Duodenal mucosa (tissue), 2 donors: ENCODE measurements around the gene RHOF.
"Not testable (repeated sequence)": the region's sequence is repeated elsewhere in the genome, so short reads cannot be mapped to it uniquely, and the experiment has no call there.

Experiments
- H3K27ac ChIP-seq: one replicate; pipeline ENCODE4 v1.7.0; 2013; ENCODE audit warnings: low read depth, low read length
- H3K27me3 ChIP-seq, 2 donors: one replicate each; pipeline ENCODE4 v1.7.0; 2013; ENCODE audit warnings: low read length in 2 of 2, control low read depth in 1 of 2; ENCODE audit not compliant: insufficient read depth in 2 of 2, control insufficient read depth in 1 of 2
- H3K36me3 ChIP-seq, 2 donors: one replicate each; pipeline ENCODE4 v1.7.0; 2013; ENCODE audit warnings: low read length in 2 of 2, control low read depth in 1 of 2; ENCODE audit not compliant: insufficient read depth in 2 of 2, control insufficient read depth in 1 of 2
- H3K4me1 ChIP-seq, 2 donors: one replicate each; pipeline ENCODE4 v1.7.0; 2013; ENCODE audit warnings: low read length in 2 of 2, control low read depth in 1 of 2; ENCODE audit not compliant: insufficient read depth in 2 of 2, control insufficient read depth in 1 of 2
- H3K4me3 ChIP-seq, 2 donors: one replicate each; pipeline ENCODE4 v1.7.0; 2013; ENCODE audit warnings: low read length in 2 of 2, low read depth in 1 of 2
- H3K9ac ChIP-seq, 2 donors: one replicate each; pipeline ENCODE4 v1.7.0; 2013; ENCODE audit warnings: low read length in 2 of 2, low read depth in 1 of 2
- H3K9me3 ChIP-seq, 2 donors: one replicate each; pipeline ENCODE4 v1.7.0; 2013; ENCODE audit warnings: low read length in 2 of 2, control low read depth in 1 of 2; ENCODE audit not compliant: control insufficient read depth in 1 of 2

Gene RHOF

DNA sequence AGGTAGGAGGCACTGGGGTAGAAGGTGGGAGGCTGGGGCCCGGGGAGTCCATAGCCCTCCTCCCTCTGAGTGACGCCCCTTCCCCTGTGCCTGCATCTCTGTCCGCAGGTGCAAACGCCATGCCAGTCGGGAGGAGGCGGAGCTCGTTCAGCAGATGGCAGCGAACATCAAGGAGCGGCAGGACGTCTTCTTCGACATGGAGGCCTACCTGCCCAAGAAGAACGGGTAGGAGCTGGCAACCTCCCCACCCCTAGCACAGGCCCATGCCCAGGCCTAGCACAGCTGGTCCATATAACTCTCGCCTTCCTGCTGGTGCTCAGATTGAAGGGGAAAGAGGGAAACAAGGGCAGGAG lies 45.3 kb downstream of the RHOF start:
- H3K9ac ChIP-seq = no peak overlapping the region
- H3K4me1 ChIP-seq = no peaks in the 10 kb centered on the region
- no peak overlapping the region for H3K4me3 ChIP-seq
- H3K9me3 ChIP-seq = no peaks in the 10 kb centered on the region
- peaks cover 0 to 3% of the 10 kb centered on the region in 2 donors for H3K36me3 ChIP-seq
- no peaks in the 10 kb centered on the region for H3K27me3 ChIP-seq
- no peak overlapping the region for H3K27ac ChIP-seq

DNA sequence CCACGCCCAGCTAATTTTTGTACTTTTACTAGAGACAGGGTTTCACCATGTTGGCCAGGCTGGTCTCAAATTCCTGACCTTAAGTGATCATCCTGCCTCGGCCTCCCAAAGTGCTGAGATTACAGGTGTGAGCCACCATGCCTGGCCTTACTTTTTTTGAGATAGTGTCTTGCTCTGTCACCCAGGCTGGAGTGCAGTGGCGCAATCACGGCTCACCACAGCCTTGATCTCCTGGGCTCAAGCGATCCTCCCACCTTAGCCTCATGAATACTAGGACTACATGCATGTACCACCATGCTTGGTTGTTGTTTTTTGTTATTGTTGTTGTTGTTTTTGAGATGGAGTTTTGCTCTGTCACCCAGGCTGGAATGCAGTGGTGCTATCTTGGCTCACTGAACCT lies 47.9 kb downstream of the RHOF start:
- not testable (repeated sequence) for H3K36me3 ChIP-seq, H3K27ac ChIP-seq, H3K4me3 ChIP-seq, H3K9ac ChIP-seq, H3K27me3 ChIP-seq, H3K9me3 ChIP-seq, H3K4me1 ChIP-seq

DNA sequence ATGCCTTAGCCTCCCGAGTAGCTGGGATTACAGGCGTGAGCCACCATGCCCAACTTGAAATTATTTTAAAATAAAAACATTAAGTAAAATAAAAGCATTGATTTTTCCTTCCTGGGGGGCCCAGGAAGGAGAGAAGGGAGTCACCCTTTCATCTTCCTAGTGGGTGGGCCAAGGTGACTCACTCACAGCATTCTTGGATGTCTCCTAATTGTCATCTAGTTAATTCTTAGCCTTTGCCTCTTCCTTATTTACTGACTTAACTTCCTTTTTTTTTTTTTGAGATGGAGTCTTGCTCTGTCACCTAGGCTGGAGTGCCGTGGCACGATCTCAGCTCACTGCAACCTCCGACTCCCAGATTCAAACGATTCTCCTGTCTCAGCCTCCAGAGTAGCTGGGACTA lies 51.7 kb downstream of the RHOF start:
- H3K4me1 ChIP-seq = no peaks in the 10 kb centered on the region
- H3K9me3 ChIP-seq = no peaks in the 10 kb centered on the region
- no peak overlapping the region for H3K4me3 ChIP-seq
- no peak overlapping the region for H3K9ac ChIP-seq
- H3K27ac ChIP-seq = no peak overlapping the region
- H3K27me3 ChIP-seq = no peaks in the 10 kb centered on the region
- H3K36me3 ChIP-seq = no peaks in the 10 kb centered on the region

DNA sequence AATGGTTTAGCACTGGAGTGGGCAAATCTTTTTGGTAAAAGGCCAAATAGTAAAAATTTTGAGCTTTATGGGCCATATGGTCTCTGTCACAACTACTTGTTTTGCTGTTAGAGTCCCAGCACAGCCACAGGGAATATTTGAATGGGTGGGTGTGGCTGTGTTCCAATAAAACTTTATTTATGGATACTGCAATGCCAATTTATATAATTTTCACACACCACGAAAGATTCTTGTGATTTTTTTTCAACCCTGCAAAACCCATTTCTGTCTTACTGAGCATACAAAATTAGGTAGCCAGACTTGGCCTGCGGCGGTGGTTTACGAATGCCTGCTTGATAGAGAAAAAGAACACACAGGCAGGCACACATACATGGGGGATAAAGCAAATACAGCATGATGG lies 52.6 kb downstream of the RHOF start:
- H3K36me3 ChIP-seq = no peaks in the 10 kb centered on the region
- no peaks in the 10 kb centered on the region for H3K27me3 ChIP-seq
- H3K9ac ChIP-seq = no peak overlapping the region
- no peaks in the 10 kb centered on the region for H3K9me3 ChIP-seq
- no peak overlapping the region for H3K4me3 ChIP-seq
- H3K27ac ChIP-seq = no peak overlapping the region
- no peaks in the 10 kb centered on the region for H3K4me1 ChIP-seq

DNA sequence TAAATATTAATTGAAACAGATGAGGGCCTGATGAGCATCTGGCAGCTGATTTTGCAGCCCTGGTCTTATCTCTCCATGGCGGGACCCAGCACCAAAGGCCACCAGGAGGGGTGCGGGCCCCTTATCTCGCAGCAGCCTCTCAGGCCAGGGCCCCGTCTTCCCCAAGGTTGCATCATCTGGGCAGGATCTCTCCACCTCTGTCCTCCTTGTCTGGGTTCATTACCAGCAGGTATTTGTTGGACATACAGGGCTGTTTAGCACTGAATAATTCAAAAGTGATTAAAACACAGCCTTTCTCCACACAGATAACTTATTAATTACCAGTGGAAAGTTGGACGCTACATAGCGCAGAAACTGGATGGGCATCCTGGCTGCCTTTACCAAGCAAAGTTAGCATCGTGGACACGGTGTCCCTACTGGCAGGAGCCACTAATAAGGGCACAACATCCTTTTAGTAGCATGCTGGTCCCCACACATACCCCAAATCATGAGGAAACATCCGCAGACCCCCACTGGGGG lies 55.1 kb downstream of the RHOF start:
- Histone ChIP-seq H3K9me3 (no peaks in the 10 kb centered on the region), H3K27ac (no peak overlapping the region), H3K36me3 (no peaks in the 10 kb centered on the region), H3K4me1 (no peaks in the 10 kb centered on the region), H3K27me3 (no peaks in the 10 kb centered on the region), H3K9ac (no peak overlapping the region), H3K4me3 (no peak overlapping the region)

DNA sequence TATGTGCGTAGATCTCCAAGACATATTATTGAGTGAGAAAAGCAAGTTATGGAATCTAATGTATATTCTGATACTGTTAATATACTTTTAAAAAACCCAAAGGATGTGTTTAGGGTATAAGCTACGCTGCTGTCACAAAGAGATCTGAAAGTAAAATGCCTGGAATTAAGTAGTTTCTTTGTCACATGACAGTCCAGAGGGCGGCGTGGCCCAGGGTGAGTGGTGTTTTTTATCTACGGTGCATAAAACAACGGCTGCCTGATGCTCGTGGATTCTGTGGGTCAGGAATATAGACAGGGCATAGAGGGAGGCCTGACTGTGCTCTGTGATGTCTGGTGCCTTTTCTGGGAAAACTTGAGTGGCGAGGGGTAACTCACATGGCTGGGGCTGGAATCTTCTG lies 59.6 kb downstream of the RHOF start:
- H3K4me3 ChIP-seq = no peak overlapping the region
- no peaks in the 10 kb centered on the region for H3K27me3 ChIP-seq
- H3K4me1 ChIP-seq = no peaks in the 10 kb centered on the region
- H3K9ac ChIP-seq = no peak overlapping the region
- H3K9me3 ChIP-seq = no peaks in the 10 kb centered on the region
- no peaks in the 10 kb centered on the region for H3K36me3 ChIP-seq
- no peak overlapping the region for H3K27ac ChIP-seq

DNA sequence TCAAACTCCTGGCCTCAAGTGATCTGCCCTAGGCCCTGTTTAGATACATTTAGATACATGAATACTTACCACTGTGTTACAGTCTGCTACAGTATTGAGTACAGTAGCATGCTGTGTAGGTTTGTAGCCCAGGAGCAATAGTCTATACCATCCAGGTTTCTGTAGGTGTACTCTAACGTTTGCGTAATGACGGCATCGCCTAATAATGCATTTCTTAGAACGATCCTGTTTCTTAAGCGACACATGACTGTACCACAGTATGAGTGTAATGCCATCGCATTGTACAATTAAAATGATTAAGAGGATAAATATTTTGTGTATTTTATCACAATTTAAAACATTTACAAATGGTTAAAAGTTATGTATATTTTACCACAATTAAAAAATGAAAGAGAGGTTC lies 62.0 kb downstream of the RHOF start:
- no peak overlapping the region for H3K4me3 ChIP-seq
- no peaks in the 10 kb centered on the region for H3K9me3 ChIP-seq
- no peaks in the 10 kb centered on the region for H3K36me3 ChIP-seq
- H3K4me1 ChIP-seq = no peaks in the 10 kb centered on the region
- no peak overlapping the region for H3K27ac ChIP-seq
- H3K9ac ChIP-seq = no peak overlapping the region
- H3K27me3 ChIP-seq = no peaks in the 10 kb centered on the region

DNA sequence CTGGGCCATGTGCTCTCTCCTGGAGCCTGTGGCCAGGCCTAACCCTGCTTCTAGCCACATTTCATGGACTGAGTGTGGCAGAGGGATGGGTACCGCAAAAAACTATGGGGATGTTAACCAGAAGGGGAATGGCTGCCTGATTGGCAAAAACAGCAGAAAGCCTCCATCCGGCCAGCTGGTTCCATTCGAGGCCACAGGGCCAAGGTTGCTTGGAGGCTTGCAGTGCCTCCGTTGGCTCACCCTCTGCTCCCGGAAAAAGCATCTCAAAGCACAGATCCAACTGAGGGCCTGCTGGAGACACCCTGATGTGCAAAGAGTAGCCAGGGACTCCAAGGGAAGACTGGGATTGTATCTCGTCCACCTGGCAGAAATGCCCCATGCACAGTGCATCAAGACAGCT lies 64.5 kb downstream of the RHOF start:
- H3K9ac ChIP-seq = no peak overlapping the region
- no peaks in the 10 kb centered on the region for H3K27me3 ChIP-seq
- no peaks in the 10 kb centered on the region for H3K4me1 ChIP-seq
- H3K27ac ChIP-seq = no peak overlapping the region
- H3K36me3 ChIP-seq = no peaks in the 10 kb centered on the region
- H3K9me3 ChIP-seq = no peaks in the 10 kb centered on the region
- H3K4me3 ChIP-seq = no peak overlapping the region
